Inferior parietal cortex (tissue), 1 donor: ENCODE measurements around the gene CD160.
"Not testable (repeated sequence)": the region's sequence is repeated elsewhere in the genome, so short reads cannot be mapped to it uniquely, and the experiment has no call there.

Experiments
- DNase-seq: peaks from one replicate; pipeline ENCODE4 v3.0.0-alpha.2; 2016; ENCODE audit errors: extremely low spot score

CD160 gene

DNA sequence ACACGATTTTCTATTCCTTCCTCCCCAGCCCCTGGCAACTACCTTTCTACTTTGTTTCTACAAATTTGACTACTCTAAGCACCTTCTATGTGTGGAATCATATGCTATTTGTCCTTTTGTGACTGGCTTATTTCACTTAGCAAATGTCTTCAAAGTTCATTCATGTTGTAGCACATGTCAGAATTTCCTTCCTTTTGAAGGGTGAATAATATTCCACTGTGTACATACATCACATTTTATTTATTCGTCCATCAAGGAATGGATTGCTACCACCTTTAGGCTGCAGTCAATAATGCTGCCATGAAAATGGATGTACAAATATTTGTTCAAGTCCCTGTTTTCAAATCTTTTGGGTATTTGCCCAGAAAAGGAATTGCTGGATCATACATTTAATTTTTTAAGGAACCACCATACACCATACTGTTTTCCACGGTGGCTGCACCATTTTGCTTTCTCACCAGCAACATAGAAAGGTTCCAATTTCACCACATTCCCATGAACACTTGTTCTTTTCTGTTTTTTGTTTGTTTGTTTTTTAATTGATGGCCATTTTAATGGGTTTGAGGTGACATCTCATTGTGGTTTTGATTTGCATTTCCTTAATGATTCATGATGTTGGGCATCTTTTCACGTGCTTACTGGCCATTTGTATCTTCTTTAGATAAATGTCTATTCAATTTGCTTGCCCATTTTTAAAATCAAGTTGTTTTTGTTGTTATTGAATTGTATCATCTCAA is 8.8 kb upstream of the CD160 start:
- DNase-seq: no peak

DNA sequence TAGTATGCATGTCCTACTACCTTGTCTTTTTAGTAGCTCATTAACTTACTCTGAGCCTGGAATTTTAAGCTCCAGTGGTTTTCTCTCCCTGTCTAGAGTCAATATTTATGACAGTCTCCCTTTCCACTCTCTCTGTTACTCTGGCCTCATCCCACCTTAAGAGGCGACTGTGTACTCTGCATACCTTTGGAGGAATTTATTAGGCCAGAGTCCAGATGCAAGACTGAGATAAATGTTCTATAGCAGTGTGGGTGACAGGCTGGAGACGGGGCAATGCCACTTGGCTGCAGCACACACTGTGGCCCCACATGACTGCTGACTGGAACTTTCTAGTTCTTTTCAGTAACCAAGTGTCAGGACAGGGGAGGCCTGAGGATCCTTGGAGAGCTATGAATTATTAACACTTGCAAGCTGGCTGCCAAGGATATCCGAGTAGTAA is 8.1 kb upstream of the CD160 start:
- no peak for DNase-seq

DNA sequence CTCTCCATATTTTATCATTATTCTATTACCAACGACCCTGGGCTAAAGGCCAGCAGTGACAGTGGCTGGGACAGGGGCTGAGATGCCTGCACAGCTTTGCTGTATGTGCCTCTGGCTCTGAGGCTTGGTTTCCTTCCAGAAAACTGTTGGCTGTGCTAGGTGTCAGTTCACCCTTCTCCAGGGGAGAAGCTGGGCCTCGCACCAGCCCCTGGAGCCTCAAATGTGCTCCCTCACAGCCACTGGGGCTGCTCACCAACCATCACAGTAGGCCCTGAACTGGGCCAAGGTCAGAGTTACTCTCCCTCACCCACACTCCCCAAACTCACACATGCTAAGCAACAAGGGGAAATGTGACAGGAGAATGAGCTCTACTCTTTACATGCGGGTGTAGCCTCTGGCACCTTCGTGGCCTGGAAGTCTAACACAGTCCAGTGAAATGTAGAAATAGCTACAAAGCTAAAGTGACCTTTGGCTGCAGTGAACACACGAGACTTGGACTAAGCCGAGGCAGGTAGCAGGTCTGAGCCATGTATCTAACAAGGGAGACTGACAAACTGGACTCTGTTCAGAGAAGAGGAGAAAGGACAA is 4.7 kb upstream of the CD160 start:
- no peak for DNase-seq

DNA sequence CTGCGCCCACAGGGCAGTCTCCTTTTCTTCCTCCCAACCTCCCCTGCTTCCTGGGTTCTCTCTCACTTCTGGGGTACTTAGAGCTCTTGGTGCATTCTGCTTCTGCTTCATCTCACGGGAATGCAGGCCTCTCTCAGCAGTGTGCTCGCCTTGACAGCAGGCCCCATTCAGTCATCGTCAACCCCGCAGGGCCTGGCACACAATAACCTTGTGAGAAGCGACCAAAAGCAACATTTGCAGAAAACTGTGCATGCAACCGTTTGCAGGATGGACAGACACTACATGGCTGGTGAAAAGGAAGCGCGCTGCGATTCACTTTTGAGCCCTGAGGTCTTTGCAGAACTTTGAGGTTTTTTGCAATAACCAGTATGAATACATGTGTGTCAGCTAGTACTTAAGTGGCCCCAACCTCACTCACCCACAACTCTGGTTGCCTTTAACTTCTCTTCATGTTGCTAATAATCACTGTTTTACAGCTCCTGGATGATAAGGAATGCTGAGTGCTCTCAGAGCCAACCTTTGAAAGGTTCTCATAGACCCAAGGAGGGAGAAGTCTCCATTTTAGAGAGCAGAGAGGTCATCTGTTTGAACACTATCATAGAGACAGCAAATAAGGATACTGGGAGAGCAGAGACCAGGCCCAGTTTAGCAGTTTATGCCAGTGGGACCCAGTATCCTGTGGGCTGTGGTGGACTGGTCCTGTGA is 2.5 kb upstream of the CD160 start:
- no peak for DNase-seq

DNA sequence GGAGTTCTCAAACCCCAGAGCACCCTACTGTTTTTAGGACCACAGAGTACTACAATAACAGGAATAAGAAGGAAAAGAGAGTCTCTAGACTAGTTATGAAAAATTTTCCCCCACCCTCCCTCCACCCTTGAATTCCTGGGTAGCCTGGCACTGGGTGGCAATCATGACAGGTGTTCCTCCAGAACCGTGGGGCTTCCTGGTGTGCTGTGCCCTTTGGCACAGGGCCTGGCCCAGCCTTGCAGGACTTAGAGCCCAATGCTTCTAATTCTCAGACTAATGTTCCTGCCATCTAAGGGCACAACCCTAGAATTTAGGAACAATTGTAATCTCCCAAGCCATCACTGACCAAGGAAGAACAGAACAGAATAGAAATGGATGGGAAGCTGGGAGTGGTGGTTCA is 1.5 kb upstream of the CD160 start:
- DNase-seq: no peak

DNA sequence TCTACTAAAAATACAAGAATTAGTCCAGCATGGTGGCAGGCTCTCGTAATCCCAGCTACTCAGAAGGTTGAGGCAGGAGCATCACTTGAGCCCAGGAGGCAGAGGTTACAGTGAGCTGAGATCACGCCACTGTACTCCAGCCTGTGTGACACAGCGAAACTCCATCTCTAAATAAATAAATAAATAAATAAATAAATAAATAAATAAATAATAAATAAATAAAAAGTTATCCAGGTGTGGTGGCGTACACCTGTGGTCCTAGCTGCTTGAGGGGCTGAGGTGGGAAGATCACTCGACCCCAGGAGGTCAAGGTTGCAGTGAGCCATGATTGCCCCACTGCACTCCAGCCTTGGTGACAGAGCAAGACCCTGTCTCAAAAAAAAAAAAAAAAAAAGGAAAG is 834 bp upstream of the CD160 start:
- DNase-seq: not testable (repeated sequence)

DNA sequence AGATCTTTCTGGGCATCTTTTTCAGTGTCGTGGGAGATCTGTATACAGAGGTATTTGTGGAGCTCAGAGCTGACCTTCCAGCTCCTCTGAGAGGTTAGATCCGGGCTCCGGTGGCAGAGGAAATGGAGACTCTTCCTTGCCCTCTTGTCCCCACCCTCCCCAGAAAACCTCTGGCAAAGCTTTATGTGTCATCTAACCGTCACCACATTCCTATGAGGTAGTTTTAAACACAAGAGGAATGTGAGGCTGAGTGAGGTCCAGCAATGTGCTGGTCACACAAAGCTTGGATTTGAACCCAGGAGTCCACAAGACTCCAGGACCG is 1.2 kb downstream of the CD160 start:
- DNase-seq: no peak

DNA sequence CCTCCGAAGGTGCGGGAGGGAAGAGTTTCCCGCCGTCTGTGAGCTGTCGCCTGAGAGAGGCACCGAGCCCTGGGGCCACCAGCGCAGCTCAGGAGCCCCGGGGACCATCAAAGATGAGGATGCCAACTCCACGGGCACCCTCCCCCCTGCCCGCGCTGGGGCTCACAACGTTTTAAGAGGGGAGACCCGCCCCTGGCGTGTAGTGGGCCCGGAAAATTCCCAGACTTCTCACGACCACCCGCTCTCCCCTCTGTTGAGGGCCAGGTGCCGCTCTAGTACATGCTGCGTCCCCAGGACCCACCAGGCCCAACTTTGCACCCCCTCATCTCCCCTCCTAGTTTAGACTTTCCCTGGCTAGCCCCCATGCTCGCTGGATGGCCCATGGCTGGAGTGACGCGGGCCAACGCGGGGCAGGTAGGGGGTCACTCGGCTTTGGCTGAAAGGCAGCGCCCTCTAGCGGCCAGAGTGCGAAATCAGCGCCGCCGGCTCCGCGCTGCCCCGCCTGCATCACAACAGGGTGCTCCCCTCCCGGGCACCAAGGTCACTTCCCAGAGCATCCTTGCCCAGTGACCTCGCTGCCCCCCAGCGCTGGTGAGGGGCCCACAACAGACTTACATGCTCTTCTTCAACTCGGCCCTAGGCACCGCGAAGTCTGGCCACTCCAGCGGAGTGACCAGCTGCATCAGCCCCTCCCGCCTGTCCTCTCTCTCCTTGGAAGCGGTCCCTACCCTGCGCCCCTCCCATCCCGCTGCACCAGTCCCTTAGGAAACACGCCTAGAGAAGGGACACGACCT is 1.8 kb downstream of the CD160 start:
- peak; percentile 70 for DNase-seq

DNA sequence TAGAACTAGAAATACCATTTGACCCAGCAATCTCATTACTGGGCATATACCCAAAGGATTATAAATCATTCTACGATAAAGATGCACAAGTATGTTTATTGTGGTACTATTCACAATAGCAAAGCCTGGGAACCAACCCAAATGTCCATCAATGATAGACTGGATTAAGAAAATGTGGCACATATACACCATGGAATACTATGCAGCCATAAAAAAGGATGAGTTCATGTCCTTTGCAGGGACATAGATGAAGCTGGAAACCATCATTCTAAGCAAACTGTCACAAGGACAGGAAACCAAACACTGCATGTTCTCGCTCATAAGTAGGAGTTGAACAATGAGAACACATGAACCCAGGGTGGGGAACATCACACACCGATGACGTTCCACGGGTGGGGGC is 6.9 kb downstream of the CD160 start:
- DNase-seq: not testable (repeated sequence)

DNA sequence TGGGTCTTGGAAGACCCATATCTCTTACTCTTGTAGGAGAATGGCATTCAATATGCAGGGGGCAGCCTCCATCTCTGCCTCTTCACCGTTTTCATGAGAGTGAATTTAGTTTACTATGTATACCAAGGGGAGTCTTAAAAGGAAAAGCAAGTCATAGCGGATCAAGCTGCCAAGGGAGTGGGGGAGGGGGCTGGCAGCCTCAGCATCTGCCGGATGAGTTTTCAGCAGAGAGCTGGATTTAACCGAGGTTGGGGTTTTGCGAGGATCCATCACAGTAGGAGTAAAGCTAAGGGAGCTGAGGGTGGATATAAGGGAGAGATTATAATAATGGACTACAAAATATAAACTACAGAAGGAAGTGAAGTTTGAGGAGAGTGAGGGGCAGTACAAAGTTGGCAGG is 9.9 kb downstream of the CD160 start:
- DNase-seq: no peak

DNA sequence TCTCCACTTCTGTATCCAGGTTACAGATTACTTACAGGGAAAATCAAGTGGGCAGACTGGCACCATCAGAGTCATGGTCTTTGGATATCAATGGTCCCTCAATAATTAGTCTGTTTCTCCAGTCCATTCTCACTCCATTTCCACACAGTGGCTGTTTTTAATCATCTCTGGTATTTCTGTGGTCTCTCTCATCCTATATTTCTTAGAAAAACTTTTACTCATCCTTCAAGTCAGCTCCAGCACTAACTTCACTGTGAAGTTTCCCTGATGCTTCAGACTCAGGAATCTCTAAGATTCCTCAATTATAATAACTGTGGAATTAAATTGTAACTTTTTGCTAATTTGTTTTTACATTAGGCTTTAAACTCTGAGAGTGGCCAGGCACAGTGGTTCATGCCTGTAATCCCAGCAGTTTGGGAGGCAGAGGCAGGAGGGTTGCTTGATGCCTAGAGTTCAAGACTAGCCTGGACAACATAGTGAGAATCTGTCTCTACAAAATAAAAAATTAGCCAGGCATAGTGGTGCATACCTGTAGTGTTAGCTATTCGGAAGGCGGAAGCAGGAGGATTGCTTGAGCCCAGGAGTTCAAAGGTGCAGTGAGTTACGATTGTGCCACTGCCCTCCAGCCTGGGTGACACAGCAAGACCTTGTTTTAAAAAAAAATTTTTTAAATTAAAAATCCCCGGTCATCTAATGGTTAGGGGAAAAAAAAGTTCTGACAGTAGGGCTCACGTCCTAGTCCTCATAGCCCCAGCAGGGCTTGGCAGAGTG is 10.6 kb downstream of the CD160 start:
- DNase-seq: no peak

DNA sequence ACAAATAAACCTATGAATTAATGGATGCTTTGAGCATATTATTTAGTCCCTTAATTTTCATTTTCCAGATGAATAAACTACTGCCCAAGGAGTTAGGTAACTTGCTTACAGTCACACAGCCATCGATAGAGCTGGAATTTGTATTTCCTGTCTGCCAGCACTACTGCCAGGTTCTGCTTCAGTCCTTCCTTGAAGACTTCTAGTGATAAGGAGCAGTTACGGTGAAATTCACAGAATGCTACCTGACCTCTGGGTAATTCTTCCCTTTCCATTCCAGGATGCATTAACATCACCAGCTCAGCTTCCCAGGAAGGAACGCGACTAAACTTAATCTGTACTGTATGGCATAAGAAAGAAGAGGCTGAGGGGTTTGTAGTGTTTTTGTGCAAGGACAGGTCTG is 11.2 kb downstream of the CD160 start:
- no peak for DNase-seq

DNA sequence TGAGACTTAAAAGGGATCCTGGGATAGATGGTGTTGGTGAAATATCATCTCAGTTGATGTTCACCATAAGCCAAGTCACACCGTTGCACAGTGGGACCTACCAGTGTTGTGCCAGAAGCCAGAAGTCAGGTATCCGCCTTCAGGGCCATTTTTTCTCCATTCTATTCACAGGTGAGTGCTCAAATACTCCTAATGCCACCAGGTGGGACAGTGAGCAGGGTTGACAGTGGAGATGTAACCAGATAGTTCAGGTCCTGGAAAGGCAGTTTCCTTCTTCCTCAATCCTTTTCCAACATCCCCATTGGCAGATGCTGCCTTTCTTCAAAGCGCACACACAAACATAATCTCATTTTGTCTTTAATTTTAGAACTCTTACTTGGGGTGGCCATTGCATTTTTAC is 11.6 kb downstream of the CD160 start:
- no peak for DNase-seq

DNA sequence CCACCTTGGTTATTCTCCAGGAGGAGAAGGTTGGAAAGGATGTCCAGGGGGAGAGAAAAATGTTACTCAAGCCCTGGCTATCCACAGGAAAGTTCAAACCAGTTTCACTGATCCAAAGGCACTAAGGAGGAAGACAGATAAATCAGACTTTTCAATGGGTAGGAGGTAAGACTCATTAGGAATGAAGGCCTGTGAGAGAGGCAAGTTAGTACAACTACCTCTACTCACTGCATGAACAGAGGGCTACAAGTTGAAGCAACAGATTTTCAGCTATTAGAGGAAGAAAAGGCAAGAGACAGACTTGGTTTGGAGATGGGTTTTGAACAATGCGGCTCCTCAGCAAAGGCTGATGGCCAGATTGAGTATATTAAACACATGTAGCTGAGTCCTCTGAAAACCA is 16.9 kb downstream of the CD160 start:
- DNase-seq: no peak

DNA sequence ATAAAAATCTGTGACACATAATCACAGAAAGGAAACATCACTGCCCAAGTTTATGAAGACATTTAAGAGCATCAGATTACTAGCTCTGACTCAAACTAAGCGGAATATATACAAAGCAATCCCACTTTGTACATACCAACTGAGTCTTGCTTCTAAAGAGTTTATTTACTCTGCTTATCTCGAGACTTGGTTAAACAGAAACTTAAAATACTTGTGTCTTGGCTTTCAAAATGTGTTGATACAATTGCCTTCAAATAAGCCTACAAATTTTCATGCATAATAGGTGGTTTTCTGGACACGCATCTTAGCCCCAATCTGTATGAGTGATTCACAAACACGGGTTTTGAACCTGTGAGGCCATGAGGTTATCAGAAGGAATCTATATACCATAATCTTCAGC is 21.0 kb downstream of the CD160 start:
- DNase-seq: no peak

DNA sequence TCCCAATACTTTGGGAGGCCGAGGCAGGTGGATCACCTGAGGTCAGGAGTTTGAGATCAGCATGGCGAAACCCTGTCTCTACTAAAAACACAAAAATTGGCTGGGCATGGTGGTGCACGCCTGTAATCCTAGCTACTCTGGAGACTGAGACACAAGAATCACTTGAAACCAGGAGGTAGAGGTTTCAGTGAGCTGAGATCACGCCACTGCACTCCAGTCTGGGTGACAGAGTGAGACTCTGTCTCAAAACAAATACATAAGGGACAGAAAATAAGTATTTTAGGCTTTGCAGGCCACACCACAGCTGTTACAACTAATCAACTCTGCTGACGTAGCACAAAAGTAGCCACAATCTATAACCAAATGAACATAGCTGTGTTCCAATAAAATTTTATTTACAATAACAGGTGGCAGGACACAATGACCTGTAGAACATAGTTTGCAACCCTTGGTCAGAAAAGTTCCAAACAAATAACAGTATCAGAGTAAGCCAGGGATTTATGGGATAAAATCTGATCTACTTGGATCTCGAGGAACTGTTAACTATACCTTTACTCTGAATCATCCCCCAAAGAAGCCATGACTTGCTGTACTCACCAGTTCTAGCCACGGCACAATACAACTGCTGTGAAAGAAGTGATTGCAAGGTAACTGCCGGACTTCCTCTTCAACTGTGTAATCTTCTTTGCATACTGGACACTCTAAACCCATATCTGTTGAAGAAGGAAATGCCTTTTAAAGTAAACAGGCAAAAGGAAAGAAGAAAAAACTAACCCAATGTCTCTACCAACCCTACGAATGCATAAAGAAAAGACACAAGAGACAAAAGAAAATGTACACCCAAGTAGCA is 28.3 kb downstream of the CD160 start:
- no peak for DNase-seq

DNA sequence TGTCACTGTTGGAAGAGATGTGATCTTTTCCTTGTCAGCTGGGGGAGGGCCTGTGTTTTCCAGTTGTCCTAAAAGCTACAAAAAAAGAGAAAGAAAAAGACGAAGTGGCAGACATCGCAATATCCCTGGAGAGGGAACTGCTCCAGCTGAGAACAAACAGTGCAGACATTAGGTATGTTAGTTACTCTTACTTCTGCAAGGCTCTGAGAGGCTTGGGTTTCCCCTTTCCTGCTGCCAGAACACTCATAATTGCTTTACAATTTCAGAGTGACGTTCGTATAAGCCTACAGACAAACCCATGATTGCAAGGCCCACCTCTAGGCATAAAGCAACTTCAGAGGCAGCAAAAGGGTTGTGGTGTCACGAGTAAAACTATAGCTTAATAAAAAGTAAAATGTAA is 31.1 kb downstream of the CD160 start:
- DNase-seq: no peak

DNA sequence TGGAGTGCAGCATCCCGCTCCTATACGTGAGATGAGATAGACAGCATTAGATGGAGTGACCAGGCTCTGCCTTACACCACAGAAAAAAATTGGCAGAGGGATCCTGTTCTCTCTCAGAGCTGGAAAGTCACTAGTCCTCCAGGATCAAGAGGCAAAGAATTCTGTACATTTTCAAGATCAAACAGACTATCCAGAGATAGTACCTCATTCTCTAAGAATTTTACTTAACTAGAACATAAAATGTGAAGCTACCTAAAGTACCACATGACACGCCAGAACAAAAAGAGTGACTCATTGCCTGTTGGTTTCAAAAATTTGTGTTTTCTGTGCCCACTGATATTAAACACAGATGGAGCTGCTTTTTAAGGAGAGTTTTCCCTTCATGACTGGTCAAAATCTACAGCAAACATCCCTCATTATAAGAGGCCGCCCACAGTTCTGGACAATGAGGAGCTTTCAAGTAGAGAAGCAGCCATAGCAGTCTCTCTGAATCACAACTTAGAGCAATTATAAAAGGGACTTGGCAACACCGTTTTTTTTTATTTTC is 32.3 kb downstream of the CD160 start:
- peak; percentile 59 for DNase-seq

DNA sequence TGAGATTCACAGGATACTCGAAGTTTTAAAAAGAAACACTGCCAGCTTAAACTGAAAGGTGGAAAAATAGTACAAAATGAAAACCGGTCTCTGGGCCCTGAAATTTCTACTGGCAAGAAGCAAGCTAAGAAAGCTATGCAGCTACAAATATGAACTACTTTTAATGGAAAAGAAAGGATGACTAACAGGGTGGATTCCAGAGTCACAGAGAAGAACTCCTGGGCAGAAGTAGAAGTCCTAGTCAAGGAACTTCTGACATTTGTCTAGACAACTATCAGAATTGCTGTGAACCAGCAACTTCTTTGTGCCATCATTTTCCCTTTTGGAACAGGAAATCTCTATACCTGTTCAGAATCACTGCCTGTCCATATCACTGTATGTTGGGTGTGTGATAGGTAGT is 38.1 kb downstream of the CD160 start:
- DNase-seq: no peak

DNA sequence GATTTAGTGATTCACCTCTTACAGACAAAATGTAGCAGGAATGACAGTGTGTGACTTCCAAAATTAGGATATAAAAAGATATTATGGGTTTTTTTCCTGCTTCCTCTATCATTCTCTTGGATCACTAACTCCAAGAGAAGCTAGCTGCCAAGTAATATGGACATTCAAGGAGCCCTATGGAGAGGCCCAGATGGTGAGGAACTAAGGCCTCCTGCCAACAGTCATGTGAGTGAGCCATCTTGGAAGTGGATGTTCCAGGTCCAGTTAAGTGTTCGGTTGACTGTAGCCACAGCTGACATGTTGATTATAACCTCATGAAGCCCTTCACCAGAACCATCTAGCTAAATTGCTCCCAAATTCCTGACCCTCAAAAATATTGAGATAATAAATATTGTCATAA is 38.8 kb downstream of the CD160 start:
- no peak for DNase-seq

DNA sequence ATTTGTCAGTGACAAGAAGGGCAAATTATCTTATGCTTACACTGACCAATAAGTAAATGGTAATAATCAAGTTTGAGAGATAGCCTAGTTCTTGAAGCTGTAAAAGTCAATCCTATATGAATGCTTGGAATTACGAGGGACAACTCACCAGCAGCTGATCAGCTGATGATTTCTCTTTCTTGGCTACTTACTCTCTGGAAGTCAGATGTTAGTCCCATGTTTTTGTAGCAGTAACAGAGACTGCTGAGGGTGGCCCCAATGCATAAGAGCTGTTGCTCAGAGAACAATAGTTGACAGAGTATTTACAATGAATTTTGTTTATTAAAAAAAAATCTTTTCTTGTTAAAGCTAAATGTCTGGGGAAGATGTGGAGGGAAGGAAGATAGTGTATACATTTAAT is 39.3 kb downstream of the CD160 start:
- no peak for DNase-seq
